Mesendoderm (in vitro differentiated cells): ENCODE results near the gene THBD.

ENCODE experiments used
- DNase-seq: peaks from one replicate; pipeline ENCODE4 v3.0.0; 2013
- H2AK5ac ChIP-seq: 2 replicates; pipeline ENCODE4 v1.6.1; 2013; ENCODE audit warnings: low read length, inconsistent platforms
- H2BK120ac ChIP-seq: 2 replicates; pipeline ENCODE4 v1.6.1; 2013; ENCODE audit warnings: low read depth, mild to moderate bottlenecking, low read length, moderate library complexity, mixed read lengths
- H2BK15ac ChIP-seq: replicated peaks from 2 replicates; pipeline ENCODE4 v1.6.1; 2013; ENCODE audit warnings: low read depth, mild to moderate bottlenecking, moderate library complexity
- H2BK5ac ChIP-seq: 2 replicates; pipeline ENCODE4 v1.6.1; 2013; ENCODE audit warnings: low read length, inconsistent platforms
- H3K18ac ChIP-seq: 2 replicates; pipeline ENCODE4 v1.6.1; 2013; ENCODE audit warnings: mild to moderate bottlenecking, low read length, mixed read lengths
- H3K23ac ChIP-seq: one replicate; pipeline ENCODE4 v1.6.1; 2013; ENCODE audit warnings: low read length
- H3K27ac ChIP-seq: 2 replicates; pipeline ENCODE4 v1.5.1; 2013; ENCODE audit warnings: low read depth, mild to moderate bottlenecking, inconsistent platforms, low read length, moderate library complexity
- H3K27me3 ChIP-seq: 2 replicates; pipeline ENCODE4 v1.6.1; 2013; ENCODE audit warnings: low read length, control low read depth, mild to moderate bottlenecking, inconsistent platforms; ENCODE audit not compliant: insufficient read depth, poor library complexity
- H3K36me3 ChIP-seq: 2 replicates; pipeline ENCODE4 v1.6.1; 2013; ENCODE audit warnings: low read length, inconsistent platforms; ENCODE audit not compliant: control insufficient read depth, insufficient read depth
- H3K4ac ChIP-seq: one replicate; pipeline ENCODE4 v1.6.1; 2013; ENCODE audit warnings: low read depth, mild to moderate bottlenecking, low read length, moderate library complexity
- H3K4me1 ChIP-seq: 2 replicates; pipeline ENCODE4 v1.6.1; 2013; ENCODE audit warnings: low read depth, low read length, inconsistent platforms; ENCODE audit not compliant: control insufficient read depth
- H3K4me2 ChIP-seq: 2 replicates; pipeline ENCODE4 v1.6.1; 2013; ENCODE audit warnings: low read length
- H3K4me3 ChIP-seq: 2 replicates; pipeline ENCODE4 v1.5.1; 2013; ENCODE audit warnings: mild to moderate bottlenecking, low read length
- H3K56ac ChIP-seq: one replicate; pipeline ENCODE4 v1.6.1; 2013; ENCODE audit warnings: low read length
- H3K79me1 ChIP-seq: 2 replicates; pipeline ENCODE4 v1.6.1; 2013; ENCODE audit warnings: low read length, inconsistent platforms
- H3K79me2 ChIP-seq: 2 replicates; pipeline ENCODE4 v1.6.1; 2013; ENCODE audit warnings: mild to moderate bottlenecking, low read length; ENCODE audit not compliant: control insufficient read depth, insufficient read depth
- H3K9ac ChIP-seq: 2 replicates; pipeline ENCODE4 v1.6.1; 2013; ENCODE audit warnings: low read length, inconsistent platforms
- H4K5ac ChIP-seq: one replicate; pipeline ENCODE4 v1.6.1; 2013; ENCODE audit warnings: low read length
- H4K8ac ChIP-seq: one replicate; pipeline ENCODE4 v1.6.1; 2013; ENCODE audit warnings: low read depth, mild to moderate bottlenecking, control low read depth, low read length, moderate library complexity
- WGBS: extraction: QIAGEN DNeasy Blood & Tissue Kit; methylation state at CpG from one replicate; pipeline ENCODE4 v1.1.7; 2013; ENCODE audit warnings: low lambda C conversion rate, missing lambda C conversion rate; ENCODE audit not compliant: insufficient coverage; ENCODE audit errors: extremely low coverage; 5-methylcytosine and 5-hydroxymethylcytosine counted together

Gene THBD

DNA sequence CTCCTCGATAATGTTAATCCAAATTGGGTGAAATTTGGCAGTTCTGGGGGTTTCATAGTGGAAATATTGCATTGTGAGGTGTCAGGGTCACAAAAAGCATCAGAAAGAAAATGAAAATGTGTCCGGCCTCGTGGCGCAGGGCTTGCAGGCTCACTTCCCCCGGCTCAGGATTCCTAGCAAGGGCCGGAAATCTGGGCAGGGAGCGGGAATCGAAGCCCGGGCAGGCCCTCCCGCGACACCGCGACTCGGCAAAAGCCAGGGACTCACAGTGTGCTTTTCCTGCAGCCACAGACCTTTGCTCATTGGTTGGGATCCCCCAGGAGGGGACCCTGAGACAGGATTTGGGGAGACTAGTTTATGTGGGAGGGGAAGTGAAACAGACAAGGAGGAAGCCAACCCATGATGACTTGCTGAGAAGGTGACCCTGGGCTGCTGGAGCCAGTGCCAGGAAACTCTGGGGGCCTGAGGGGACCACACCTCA lies 37.5 kb upstream of the THBD start:
- Histone ChIP-seq H2BK15ac (no peak overlapping the region), H3K56ac (peak overlapping the region; percentile 34), H3K4ac (no peak overlapping the region), H3K36me3 (no peaks in the 10 kb centered on the region), H3K4me1 (no peaks in the 10 kb centered on the region), H3K27ac (no peak overlapping the region), H4K8ac (no peak overlapping the region), H3K79me2 (no peaks in the 10 kb centered on the region), H3K79me1 (no peaks in the 10 kb centered on the region), H3K4me3 (no peak overlapping the region), H3K4me2 (no peak overlapping the region), H4K5ac (no peak overlapping the region), H3K9ac (no peak overlapping the region), H3K23ac (no peak overlapping the region), H2AK5ac (no peak overlapping the region), H3K18ac (no peak overlapping the region), H2BK120ac (no peak overlapping the region), H3K27me3 (no peaks in the 10 kb centered on the region), H2BK5ac (no peak overlapping the region)
- DNase-seq: no peak
- no CpG with 5 or more reads among the region's 14 CpGs for WGBS

DNA sequence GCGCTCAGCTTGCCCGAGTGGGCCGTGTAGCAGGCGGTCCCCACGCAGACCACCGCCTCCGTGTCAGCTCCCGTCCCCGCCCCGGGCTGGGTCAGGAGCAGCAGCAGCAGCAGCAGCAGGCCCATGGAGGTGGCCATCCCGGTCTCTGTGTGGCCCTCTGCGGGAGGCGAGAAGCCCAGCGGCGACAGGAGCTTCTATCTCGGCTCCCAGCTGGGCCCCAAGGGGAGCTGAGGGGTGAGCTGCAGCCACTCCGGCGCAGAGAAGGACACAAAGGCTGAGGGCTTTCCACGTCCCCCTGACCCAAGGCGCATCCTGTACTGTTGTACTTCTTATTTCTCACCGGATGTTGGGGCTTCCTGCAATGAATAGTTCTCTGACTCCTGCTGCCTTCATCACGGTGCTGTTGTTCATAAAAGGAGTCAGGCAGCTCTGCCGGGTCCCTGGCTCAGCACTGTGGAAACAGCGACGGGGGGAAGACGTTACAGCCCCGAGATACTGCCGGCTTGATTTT lies 36.6 kb upstream of the THBD start, which contains the start of gene CD93:
TSS of gene CD93 (minus strand) at position 269 of the 511 bp plus-strand sequence. CDS start at position 137, 132 bp downstream.
- Histone ChIP-seq H3K36me3 (no peaks in the 10 kb centered on the region), H2BK5ac (no peak within 1 kb of the TSS), H3K27ac (no peak within 1 kb of the TSS), H2AK5ac (no peak within 1 kb of the TSS), H3K79me2 (no peaks in the 10 kb centered on the region), H4K8ac (no peak within 1 kb of the TSS), H3K4me2 (no peak within 1 kb of the TSS), H2BK120ac (no peak within 1 kb of the TSS), H2BK15ac (no peak within 1 kb of the TSS), H3K79me1 (no peaks in the 10 kb centered on the region), H3K18ac (no peak within 1 kb of the TSS), H3K4me3 (no peak within 1 kb of the TSS), H4K5ac (no peak within 1 kb of the TSS), H3K4me1 (no peaks in the 10 kb centered on the region), H3K56ac (peak within 1 kb of the TSS; percentile 34), H3K23ac (no peak within 1 kb of the TSS), H3K27me3 (no peaks in the 10 kb centered on the region), H3K4ac (no peak within 1 kb of the TSS), H3K9ac (no peak within 1 kb of the TSS)
- DNase-seq: no peak
- no CpG with 5 or more reads among the region's 28 CpGs for WGBS

DNA sequence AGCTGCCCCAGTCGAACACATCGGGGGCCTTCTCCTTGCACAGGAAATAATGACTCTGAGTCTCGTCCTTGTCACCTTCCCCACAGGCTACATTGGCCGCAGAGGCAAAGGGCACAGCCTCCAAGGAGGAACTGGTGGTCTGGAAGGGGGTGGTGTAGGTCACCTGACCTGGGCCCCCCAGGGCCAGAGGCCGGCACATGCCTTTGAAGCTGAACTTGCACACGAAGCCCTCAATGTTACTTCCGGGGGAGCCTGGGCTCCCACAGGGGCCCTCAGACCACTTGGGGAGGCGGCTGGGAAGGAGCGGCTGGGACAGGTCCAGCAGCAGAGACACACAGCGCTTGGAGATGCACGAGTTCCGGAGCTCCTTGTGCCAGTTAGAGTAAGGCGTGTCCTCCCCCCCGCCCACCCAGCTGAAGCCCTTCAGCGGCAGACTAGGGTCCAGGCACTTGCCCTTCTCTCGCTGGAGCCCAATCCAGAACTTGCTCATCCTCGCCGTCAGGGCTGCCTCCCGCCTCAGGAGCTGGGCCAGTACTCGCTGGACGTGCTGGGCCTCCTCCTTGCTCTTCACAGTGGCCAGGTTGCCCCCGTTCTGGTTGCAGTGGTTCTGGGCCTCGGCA lies 36.1 kb upstream of the THBD start:
- Histone ChIP-seq H3K4me3 (no peak overlapping the region), H3K4me2 (no peak overlapping the region), H3K56ac (no peak overlapping the region), H3K79me2 (no peaks in the 10 kb centered on the region), H2AK5ac (no peak overlapping the region), H3K27ac (no peak overlapping the region), H4K8ac (no peak overlapping the region), H3K4ac (no peak overlapping the region), H3K27me3 (no peaks in the 10 kb centered on the region), H4K5ac (no peak overlapping the region), H3K36me3 (no peaks in the 10 kb centered on the region), H3K9ac (no peak overlapping the region), H3K18ac (no peak overlapping the region), H3K23ac (no peak overlapping the region), H3K4me1 (no peaks in the 10 kb centered on the region), H2BK120ac (no peak overlapping the region), H3K79me1 (no peaks in the 10 kb centered on the region), H2BK5ac (no peak overlapping the region), H2BK15ac (no peak overlapping the region)
- no CpG with 5 or more reads among the region's 23 CpGs for WGBS
- DNase-seq: no peak

DNA sequence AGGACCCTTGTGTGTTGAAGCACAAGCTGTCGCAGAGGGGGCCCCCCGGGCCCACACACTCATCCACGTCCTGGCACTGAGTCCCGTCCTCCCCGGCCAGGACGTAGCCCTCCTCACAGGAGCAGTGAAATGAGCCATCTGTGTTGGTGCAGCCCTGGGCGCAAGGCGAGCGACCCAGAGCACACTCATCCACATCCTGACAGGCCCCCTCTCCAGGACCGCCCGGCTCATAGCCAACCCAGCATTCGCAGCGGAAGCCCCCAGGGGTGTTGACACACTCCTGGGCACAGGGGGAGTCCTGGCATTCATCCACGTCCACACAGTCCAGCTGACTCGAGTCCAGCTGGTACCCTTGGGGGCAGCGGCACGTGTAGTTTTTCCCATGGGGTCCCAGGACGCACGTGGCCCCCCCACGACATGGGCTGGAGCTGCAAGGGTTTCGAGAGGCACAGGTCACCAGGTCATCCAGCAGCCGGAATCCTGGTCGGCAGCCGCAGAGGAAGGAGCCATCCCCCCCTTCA lies 35.4 kb upstream of the THBD start:
- Histone ChIP-seq H4K8ac (no peak overlapping the region), H3K4me2 (no peak overlapping the region), H3K36me3 (no peaks in the 10 kb centered on the region), H3K27me3 (no peaks in the 10 kb centered on the region), H3K4ac (no peak overlapping the region), H2BK5ac (no peak overlapping the region), H3K4me1 (no peaks in the 10 kb centered on the region), H4K5ac (no peak overlapping the region), H3K56ac (no peak overlapping the region), H2AK5ac (no peak overlapping the region), H2BK15ac (no peak overlapping the region), H3K18ac (no peak overlapping the region), H3K23ac (no peak overlapping the region), H3K79me1 (no peaks in the 10 kb centered on the region), H3K79me2 (no peaks in the 10 kb centered on the region), H2BK120ac (no peak overlapping the region), H3K27ac (no peak overlapping the region), H3K4me3 (no peak overlapping the region), H3K9ac (no peak overlapping the region)
- no peak for DNase-seq
- no CpG with 5 or more reads among the region's 24 CpGs for WGBS

DNA sequence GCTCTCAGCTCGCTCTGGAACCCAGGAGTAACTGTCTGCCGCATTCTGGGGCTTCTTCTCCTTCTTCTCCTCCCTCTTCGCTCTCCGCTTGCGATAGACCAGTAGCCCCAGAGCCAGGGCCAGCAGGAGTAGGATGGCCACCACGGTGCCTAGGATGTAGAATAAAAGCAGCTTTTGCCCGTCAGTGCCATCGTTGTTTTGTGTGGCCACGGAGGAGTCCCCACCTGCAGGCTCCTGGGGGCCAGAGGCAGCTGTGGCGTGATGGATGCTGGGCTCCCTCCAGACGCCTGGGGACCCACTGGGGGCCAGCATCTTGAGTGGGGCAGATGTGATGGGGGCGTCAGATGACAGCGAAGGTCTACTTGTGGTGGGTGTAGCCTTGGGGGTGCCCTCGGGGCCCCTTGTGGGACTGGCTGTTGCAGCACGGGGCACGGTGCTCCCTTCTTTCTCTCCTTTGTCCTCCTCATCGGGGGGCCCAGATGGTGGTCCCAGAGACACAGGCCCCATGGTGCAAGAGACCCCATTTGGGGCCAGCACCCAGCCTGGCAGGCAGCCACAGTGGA lies 34.9 kb upstream of the THBD start:
- DNase-seq: no peak
- Histone ChIP-seq H3K4me2 (no peak overlapping the region), H2AK5ac (no peak overlapping the region), H3K4me1 (no peaks in the 10 kb centered on the region), H3K27ac (no peak overlapping the region), H3K4me3 (no peak overlapping the region), H3K27me3 (no peaks in the 10 kb centered on the region), H2BK5ac (no peak overlapping the region), H3K79me1 (no peaks in the 10 kb centered on the region), H3K23ac (no peak overlapping the region), H3K18ac (no peak overlapping the region), H3K56ac (no peak overlapping the region), H2BK15ac (no peak overlapping the region), H3K36me3 (no peaks in the 10 kb centered on the region), H4K8ac (no peak overlapping the region), H4K5ac (no peak overlapping the region), H3K79me2 (no peaks in the 10 kb centered on the region), H2BK120ac (no peak overlapping the region), H3K4ac (no peak overlapping the region), H3K9ac (no peak overlapping the region)
- WGBS: no CpG with 5 or more reads among the region's 17 CpGs
